K562 (cell line): ENCODE measurements around the gene SMC3. TPM values are rescaled to one million over a fixed set of nuclear protein-coding genes. Genes with fewer than 3 reads are reported as not detected.

Source experiments
- ATAC-seq: fragments of 200-7000 bp; cut with Tn5 transposase; 3 replicates; pipeline ENCODE4 v1.9.1; 2020; ENCODE audit warnings: moderate library complexity
- BruUV-seq: library from RNA; stranded (reverse); fragments of 400-500 nt; replicated peaks from 2 replicates; lab custom pipeline; 2021; lab: Mats Ljungman, UMichigan
- CTCF ChIA-PET: fragments of 300-600 bp; formaldehyde crosslinking; extraction: SDS; loops from one replicate; lab custom pipeline; 2021; ENCODE audit warnings: low intra/inter-chr PET ratio; lab: Yijun Ruan, JAX
- POLR2A ChIA-PET: fragments of 300-600, 350-650 bp; sonication (Branson Sonifier 250); formaldehyde crosslinking; extraction: SDS; loops from one replicate; lab custom pipeline; 2021; ENCODE audit warnings: antibody characterized with exemption, inconsistent platforms; lab: Yijun Ruan, JAX
- DNase-seq, 4 experiments: peaks; one replicate each; pipeline versions ENCODE4 v3.0.0 to v3.0.0-alpha.2; 2011 to 2018; ENCODE audit warnings: low spot score in 3 of 4, mixed read lengths in 3 of 4; ENCODE audit errors: extremely low read depth in 1 of 4
- FAIRE-seq: peaks from 2 replicates; lab custom pipeline; 2011; peaks lifted over from hg19 to GRCh38; lab: Jason Lieb, UNC
- H2AFZ ChIP-seq: 2 replicates; pipeline ENCODE4 v1.6.0; 2011; ENCODE audit warnings: low read depth, low read length, control low read depth, inconsistent platforms
- H3K27ac ChIP-seq: fragments of 200-600 bp; 3 replicates; pipeline ENCODE4 v1.8.0; 2011; ENCODE audit warnings: low read depth, mild to moderate bottlenecking, control low read depth, inconsistent platforms, low read length, moderate library complexity, mixed read lengths; ENCODE audit errors: extremely low read depth
- H3K27me3 ChIP-seq, 2 experiments: fragments of 300-600 bp in 1 of 2; 2 replicates in 1 of 2; 3 replicates in 1 of 2; pipeline versions ENCODE4 v1.6.0 to v1.8.0; 2011; ENCODE audit warnings: inconsistent platforms in 2 of 2, low read length in 2 of 2, mild to moderate bottlenecking in 1 of 2, mixed read lengths in 1 of 2, moderate library complexity in 1 of 2; ENCODE audit not compliant: control insufficient read depth in 2 of 2, insufficient read depth in 2 of 2
- H3K36me3 ChIP-seq: fragments of 300-600 bp; 3 replicates; pipeline ENCODE4 v1.8.0; 2011; ENCODE audit warnings: mild to moderate bottlenecking, low read length, inconsistent platforms; ENCODE audit not compliant: control insufficient read depth, insufficient read depth
- H3K4me1 ChIP-seq, 2 experiments: fragments of 200-600 bp in 1 of 2; replicated peaks in 1 of 2; 2 replicates in 1 of 2; 3 replicates in 1 of 2; pipeline versions ENCODE4 v1.5.1 to v1.8.0; 2011; ENCODE audit warnings: inconsistent platforms in 2 of 2, low read length in 2 of 2, mild to moderate bottlenecking in 1 of 2, mixed read lengths in 1 of 2, moderate library complexity in 1 of 2; ENCODE audit not compliant: control insufficient read depth in 2 of 2, insufficient read depth in 2 of 2
- H3K4me2 ChIP-seq: 2 replicates; pipeline ENCODE4 v1.6.1; 2011; ENCODE audit warnings: low read length, control low read depth, inconsistent platforms, mixed read lengths; ENCODE audit not compliant: insufficient read depth
- H3K4me3 ChIP-seq: fragments of 200-600 bp; sonication (generic), shearing (Covaris generic); 2 replicates; pipeline ENCODE4 v1.5.1; 2016; ENCODE audit warnings: control low read depth, inconsistent platforms
- H3K79me2 ChIP-seq: fragments of 200-600 bp; 3 replicates; pipeline ENCODE4 v1.8.0; 2011; ENCODE audit warnings: low read length, inconsistent platforms; ENCODE audit not compliant: control insufficient read depth, insufficient read depth
- H3K9ac ChIP-seq, 2 experiments: 2 replicates each; pipeline versions ENCODE4 v1.6.0 to v1.6.1; 2011; ENCODE audit warnings: low read depth in 2 of 2, low read length in 2 of 2, control low read depth in 1 of 2, inconsistent platforms in 1 of 2, mild to moderate bottlenecking in 1 of 2, mixed read lengths in 1 of 2; ENCODE audit not compliant: insufficient read depth in 1 of 2
- H3K9me1 ChIP-seq: one replicate; pipeline ENCODE4 v1.6.0; 2011; ENCODE audit warnings: inconsistent platforms, mild to moderate bottlenecking, low read length, moderate library complexity; ENCODE audit not compliant: control insufficient read depth, insufficient read depth
- H3K9me3 ChIP-seq: replicated peaks from 2 replicates; pipeline ENCODE4 v1.5.1; 2011; ENCODE audit warnings: low read depth, low read length, inconsistent platforms; ENCODE audit not compliant: control insufficient read depth, insufficient read depth
- H4K20me1 ChIP-seq: replicated peaks from 2 replicates; pipeline ENCODE4 v1.6.1; 2011; ENCODE audit warnings: low read length, inconsistent platforms, mixed read lengths; ENCODE audit not compliant: control insufficient read depth, insufficient read depth
- NRF1 ChIP-seq, 2 experiments: fragments of 450-650 bp; IDR thresholded peaks in 1 of 2; conservative IDR thresholded peaks in 1 of 2; 2 replicates each; pipeline ENCODE4 v1.6.1; 2014; ENCODE audit warnings: mild to moderate bottlenecking in 2 of 2
- SMARCA5 ChIP-seq: fragments of 450-650 bp; IDR thresholded peaks from 2 replicates; pipeline ENCODE4 v1.6.1; 2016
- ZNF121 ChIP-seq: sonication (generic); formaldehyde crosslinking; conservative IDR thresholded peaks from 2 replicates; pipeline ENCODE4 v1.8.0; 2022; ENCODE audit warnings: missing genetic modification reagents
- WGBS: fragments of 100-300 bp; shearing (Covaris generic); methylation state at CpG from one replicate; pipeline ENCODE4 v1.1.6; 2016; ENCODE audit warnings: low coverage, mixed read lengths; ENCODE audit not compliant: insufficient coverage; ENCODE audit errors: missing lambda C conversion rate; 5-methylcytosine and 5-hydroxymethylcytosine counted together
- in situ Hi-C: fragments of 300-500 bp; cut with MboI; formaldehyde crosslinking; loops from 4 replicates; pipeline ENCODE4 v1.15.0; 2018; ENCODE audit warnings: inconsistent platforms, mixed read lengths
- intact Hi-C: fragments of 100-400 bp; cut with micrococcal nuclease; formaldehyde crosslinking; loops from 2 replicates; pipeline ENCODE4 v1.14.2; 2022
- polyA plus RNA-seq, 8 experiments: library from polyadenylated mRNA; depleted of rRNA in 4 of 8; stranded (reverse) in 5 of 8; unstranded in 3 of 8; fragments of >200 nt; fragmentation: Nextera tagmentation in 2 of 8; fragmentation: Illumina TruSeq in 1 of 8; extraction: Ambion mirVana in 2 of 8; extraction: Trizol in 1 of 8; gene quantifications; 2 replicates each; pipeline versions ENCODE4 v1.2.1 to v1.2.3, GENCODE V29; 2011 to 2014; ENCODE audit warnings: inconsistent platforms in 1 of 8, missing spikeins in 1 of 8
- total RNA-seq, 7 experiments: library from RNA; depleted of rRNA in 6 of 7; stranded (reverse); fragments of >200 nt in 6 of 7; fragmentation: Illumina TruSeq in 2 of 7; extraction: Trizol in 2 of 7; gene quantifications; 2 replicates each; pipeline versions ENCODE4 v1.2.1 to v1.2.3, GENCODE V29; 2011 to 2021; ENCODE audit warnings: low replicate concordance in 1 of 7
- TF ChIP-seq, protein P1 (sequence below): fragments of 450-650 bp; IDR thresholded peaks from one replicate; pipeline ENCODE4 v1.6.1; 2018; ENCODE audit warnings: mild to moderate bottlenecking, moderate library complexity; ENCODE audit not compliant: partially characterized antibody

Gene SMC3
- total and polyA plus RNA-seq, 9 of the 15 experiments (the other 6 are each of a cell fraction or from before 2014, with no cell fraction given) = 21.3 to 62.6 (median 39.3) TPM

DNA sequence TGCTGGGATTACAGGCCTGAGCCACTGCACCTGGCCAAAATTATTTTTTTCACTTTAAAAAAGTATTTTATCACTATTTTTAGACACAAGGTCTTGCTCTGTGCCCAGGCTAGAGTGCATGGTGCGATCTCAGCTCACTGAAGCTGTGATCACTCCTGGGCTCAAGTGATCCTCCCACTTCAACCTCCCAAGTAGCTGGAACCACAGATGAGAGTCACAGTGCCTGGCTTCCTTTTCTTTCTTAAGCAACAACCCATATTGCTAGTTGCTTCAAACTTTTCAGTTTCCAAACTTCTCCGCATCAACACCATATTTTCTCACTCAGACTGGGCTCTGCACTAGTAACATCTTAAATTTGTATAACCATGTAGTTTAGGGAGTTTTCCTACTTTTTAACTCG is 9.5 kb upstream of the SMC3 start:
- no peak for FAIRE-seq
- intact Hi-C loops = no loop called here
- no peaks in the 10 kb centered on the region for H3K79me2 ChIP-seq

DNA sequence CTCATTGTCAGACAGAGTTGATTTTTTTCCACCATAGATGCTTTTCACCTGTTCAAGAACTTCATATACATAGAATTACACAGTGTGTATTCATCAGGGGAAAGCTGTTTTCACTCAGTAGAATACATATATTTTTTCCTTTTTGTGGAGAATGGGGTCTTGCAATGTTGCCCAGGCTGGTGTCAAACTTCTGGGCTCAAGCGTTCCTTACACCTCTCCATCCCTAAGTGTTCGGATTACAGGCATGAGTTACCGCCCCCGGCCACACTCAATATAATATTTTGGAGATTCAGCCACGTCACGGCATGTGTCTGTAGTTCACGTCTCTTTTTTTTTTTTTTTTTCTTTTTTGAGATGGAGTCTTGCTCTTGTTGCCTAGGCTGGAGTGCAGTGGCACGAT is 7.5 kb upstream of the SMC3 start:
- CTCF ChIA-PET = no interaction called here
- in situ Hi-C loops = no loop called here
- H3K27me3 ChIP-seq = no peaks in the 10 kb centered on the region
- intact Hi-C loops = no loop called here
- no peak overlapping the region for H3K9ac ChIP-seq
- FAIRE-seq (no peak), DNase-seq (no peak), ATAC-seq (no peak)
- POLR2A ChIA-PET = no interaction called here
- no peak overlapping the region for H3K4me2 ChIP-seq
- no peaks in the 10 kb centered on the region for H3K36me3 ChIP-seq
- WGBS = 27% methylated on average over 3 of the region's 8 CpGs
- no peaks in the 10 kb centered on the region for H4K20me1 ChIP-seq
- BruUV-seq = no TSS peak
- no peak overlapping the region for H2AFZ ChIP-seq
- peaks cover 0 to 15% of the 10 kb centered on the region in 2 experiments; a peak in 3 of 5 replicates for H3K4me1 ChIP-seq
- TF ChIP-seq ZNF121 (CRISPR knock-in tag) (peak; percentile 69), SMARCA5 (no peak)
- H3K9me1 ChIP-seq = no peaks in the 10 kb centered on the region
- H3K4me3 ChIP-seq = no peak overlapping the region
- no peaks in the 10 kb centered on the region for H3K9me3 ChIP-seq
- H3K27ac ChIP-seq = no peak overlapping the region
- H3K79me2 ChIP-seq = no peaks in the 10 kb centered on the region

More for the DNA sequence above, 9.5 kb upstream of the SMC3 start:
- DNase-seq = no peak
- H3K4me3 ChIP-seq = no peak overlapping the region
- peaks cover 0 to 11% of the 10 kb centered on the region in 2 experiments; a peak in 3 of 5 replicates for H3K4me1 ChIP-seq
- no peaks in the 10 kb centered on the region for H3K36me3 ChIP-seq
- POLR2A ChIA-PET = interaction anchor here (0.6 to 1.2 kb wide), 2 partner anchors 9 to 111 kb away, joined by 3 read pairs; no protein-coding TSS in a partner anchor
- TF ChIP-seq, protein P1, sequence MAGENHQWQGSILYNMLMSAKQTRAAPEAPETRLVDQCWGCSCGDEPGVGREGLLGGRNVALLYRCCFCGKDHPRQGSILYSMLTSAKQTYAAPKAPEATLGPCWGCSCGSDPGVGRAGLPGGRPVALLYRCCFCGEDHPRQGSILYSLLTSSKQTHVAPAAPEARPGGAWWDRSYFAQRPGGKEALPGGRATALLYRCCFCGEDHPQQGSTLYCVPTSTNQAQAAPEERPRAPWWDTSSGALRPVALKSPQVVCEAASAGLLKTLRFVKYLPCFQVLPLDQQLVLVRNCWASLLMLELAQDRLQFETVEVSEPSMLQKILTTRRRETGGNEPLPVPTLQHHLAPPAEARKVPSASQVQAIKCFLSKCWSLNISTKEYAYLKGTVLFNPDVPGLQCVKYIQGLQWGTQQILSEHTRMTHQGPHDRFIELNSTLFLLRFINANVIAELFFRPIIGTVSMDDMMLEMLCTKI = no peak
- TF ChIP-seq NRF1 (conservative IDR thresholded peaks at IDR 0.05 in 1 of 2, IDR thresholded peaks at IDR 0.05 in 1 of 2) = no peak
- CTCF ChIA-PET = interaction anchor here (0.6 kb wide), 1 partner anchor 10 kb away, joined by 4 read pairs; no protein-coding TSS in a partner anchor
- no peaks in the 10 kb centered on the region for H3K9me1 ChIP-seq
- no peak overlapping the region for H3K27ac ChIP-seq
- no peak overlapping the region for H2AFZ ChIP-seq
- H3K4me2 ChIP-seq = no peak overlapping the region
- no peaks in the 10 kb centered on the region for H3K9me3 ChIP-seq
- no peaks in the 10 kb centered on the region for H4K20me1 ChIP-seq
- no peaks in the 10 kb centered on the region; a peak in 1 of 5 replicates for H3K27me3 ChIP-seq
- ATAC-seq = no peak
- no TSS peak for BruUV-seq
- WGBS = 59% methylated on average over 3 of the region's 3 CpGs
- in situ Hi-C loops = no loop called here
- H3K9ac ChIP-seq = no peak overlapping the region
